ENCODE measurements around the gene KLK2. TPM values are rescaled to one million over a fixed set of nuclear protein-coding genes. Genes with fewer than 3 reads are reported as not detected.

Gene KLK2
- total and polyA plus RNA-seq, 2 of the 13 experiments (the other 11 are each of a cell fraction or from before 2014, with no cell fraction given), result 0.11 TPM; not detected in 1

- TF ChIP-seq, protein P1, sequence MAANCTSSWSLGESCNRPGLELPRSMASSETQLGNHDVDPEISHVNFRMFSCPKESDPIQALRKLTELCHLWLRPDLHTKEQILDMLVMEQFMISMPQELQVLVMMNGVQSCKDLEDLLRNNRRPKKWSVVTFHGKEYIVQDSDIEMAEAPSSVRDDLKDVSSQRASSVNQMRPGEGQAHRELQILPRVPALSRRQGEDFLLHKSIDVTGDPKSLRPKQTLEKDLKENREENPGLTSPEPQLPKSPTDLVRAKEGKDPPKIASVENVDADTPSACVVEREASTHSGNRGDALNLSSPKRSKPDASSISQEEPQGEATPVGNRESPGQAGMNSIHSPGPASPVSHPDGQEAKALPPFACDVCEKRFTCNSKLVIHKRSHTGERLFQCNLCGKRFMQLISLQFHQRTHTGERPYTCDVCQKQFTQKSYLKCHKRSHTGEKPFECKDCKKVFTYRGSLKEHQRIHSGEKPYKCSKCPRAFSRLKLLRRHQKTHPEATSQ (CRISPR knock-in tag; IDR thresholded peaks at IDR 0.05; ENCODE audit: borderline replicate concordance), result no peak
- TF ChIP-seq ZNF460 (CRISPR knock-in tag; IDR thresholded peaks at IDR 0.05; ENCODE audit: borderline replicate concordance) (no peak), THRA (CRISPR knock-in tag; IDR thresholded peaks at IDR 0.05; ENCODE audit: borderline replicate concordance) (no peak)
These were observed 31.1 kb upstream of the KLK2 start (continued) for GRCh38 chr19:50842130-50842529.

DNA sequence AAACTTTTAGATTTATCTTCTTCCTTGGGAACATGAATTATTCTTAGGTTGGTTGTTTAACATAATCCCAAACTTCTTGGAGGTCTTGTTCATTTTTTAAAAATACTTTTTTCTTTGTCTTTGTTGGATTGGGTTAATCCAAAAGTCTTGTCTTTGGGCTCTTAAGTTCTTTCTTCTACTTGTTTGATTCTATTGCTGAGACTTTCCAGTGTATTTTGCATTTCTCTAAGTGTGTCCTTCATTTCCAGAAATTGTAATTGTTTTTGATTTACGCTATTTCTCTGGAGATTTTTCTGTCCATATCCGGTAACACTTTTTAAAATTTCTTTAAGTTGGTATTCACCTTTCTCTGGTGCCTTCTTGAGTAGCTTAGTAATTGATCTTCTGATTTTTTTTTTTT lies 30.0 kb upstream of the KLK2 start:
- no peak for ATAC-seq
- CTCF ChIA-PET (ENCODE audit: low intra/inter-chr PET ratio, low total read pairs), result no interaction called here
- H3K27ac ChIP-seq (ENCODE audit: extremely low read length, insufficient read depth, low read length), result no peak overlapping the region
- TF ChIP-seq, protein P2, sequence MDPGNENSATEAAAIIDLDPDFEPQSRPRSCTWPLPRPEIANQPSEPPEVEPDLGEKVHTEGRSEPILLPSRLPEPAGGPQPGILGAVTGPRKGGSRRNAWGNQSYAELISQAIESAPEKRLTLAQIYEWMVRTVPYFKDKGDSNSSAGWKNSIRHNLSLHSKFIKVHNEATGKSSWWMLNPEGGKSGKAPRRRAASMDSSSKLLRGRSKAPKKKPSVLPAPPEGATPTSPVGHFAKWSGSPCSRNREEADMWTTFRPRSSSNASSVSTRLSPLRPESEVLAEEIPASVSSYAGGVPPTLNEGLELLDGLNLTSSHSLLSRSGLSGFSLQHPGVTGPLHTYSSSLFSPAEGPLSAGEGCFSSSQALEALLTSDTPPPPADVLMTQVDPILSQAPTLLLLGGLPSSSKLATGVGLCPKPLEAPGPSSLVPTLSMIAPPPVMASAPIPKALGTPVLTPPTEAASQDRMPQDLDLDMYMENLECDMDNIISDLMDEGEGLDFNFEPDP (CRISPR knock-in tag; conservative IDR thresholded peaks at IDR 0.05), result no peak
- TF ChIP-seq GTF2F1 (IDR thresholded peaks at IDR 0.05; ENCODE audit: low read length) (no peak), ZNF350 (CRISPR knock-in tag; IDR thresholded peaks at IDR 0.05; ENCODE audit: borderline replicate concordance, low read depth) (no peak), TERF1 (CRISPR knock-in tag; IDR thresholded peaks at IDR 0.05) (no peak), ZNF747 (CRISPR knock-in tag; IDR thresholded peaks at IDR 0.05; ENCODE audit: borderline replicate concordance) (no peak), ZNF235 (CRISPR knock-in tag; IDR thresholded peaks at IDR 0.05; ENCODE audit: borderline replicate concordance) (no peak), KDM6A (CRISPR knock-in tag; IDR thresholded peaks at IDR 0.05; ENCODE audit: low read depth) (no peak), AHR (CRISPR knock-in tag; IDR thresholded peaks at IDR 0.05) (no peak), HNF1B (CRISPR knock-in tag; IDR thresholded peaks at IDR 0.05) (no peak), ATF5 (CRISPR knock-in tag; IDR thresholded peaks at IDR 0.05; ENCODE audit: low read depth) (no peak), ZBTB26 (CRISPR knock-in tag; IDR thresholded peaks at IDR 0.05; ENCODE audit: borderline replicate concordance) (no peak)

More for the DNA sequence above, 30.0 kb upstream of the KLK2 start:
- no peak overlapping the region for H2AFZ ChIP-seq (ENCODE audit: low read length)
- no peak overlapping the region for H3K4me3 ChIP-seq (replicated peaks in 1 of 3; ENCODE audit: insufficient read depth in 1 of 3, low read depth in 2 of 3, low read length in 3 of 3)
- no peaks in the 10 kb centered on the region for H4K20me1 ChIP-seq (ENCODE audit: insufficient read depth, low read length)
- in situ Hi-C loops (cut with HindIII; ENCODE audit: extremely low pct_ligation_motif_present, low pct_unique_long_range_greater_than_20kb), result no loop called here
- H3K4me2 ChIP-seq (ENCODE audit: low read depth, low read length), result no peak overlapping the region
- WGBS (ENCODE audit: low lambda C conversion rate), result 62% methylated on average over 2 of the region's 2 CpGs
- no peaks in the 10 kb centered on the region for H3K9me3 ChIP-seq (ENCODE audit: low read length)
- peaks cover 0 to 4% of the 10 kb centered on the region in 2 experiments; a peak in 2 of 5 replicates for H3K27me3 ChIP-seq (ENCODE audit: control insufficient read depth in 1 of 2, insufficient read depth in 2 of 2, low read length in 2 of 2)
- DNase-seq (ENCODE audit: low spot score) (no peak), FAIRE-seq (no peak)
- H3K4me1 ChIP-seq (ENCODE audit: insufficient read depth, low read length), result no peaks in the 10 kb centered on the region
- POLR2A ChIA-PET, result no interaction called here
- H3K36me3 ChIP-seq (replicated peaks in 1 of 2; ENCODE audit: control insufficient read depth in 1 of 2, insufficient read depth in 2 of 2, low read length in 2 of 2), result no peaks in the 10 kb centered on the region
- no peak overlapping the region for H3K9ac ChIP-seq (ENCODE audit: insufficient read depth, low read depth, low read length)
- no TSS peak for BruUV-seq (replicated peaks)
- no peaks in the 10 kb centered on the region for H3K79me2 ChIP-seq (ENCODE audit: insufficient read depth, low read length)
- intact Hi-C loops (cut with micrococcal nuclease; ENCODE audit: unreplicated experiment), result no loop called here

All from HepG2 (cell line).